HepG2 (cell line): ENCODE measurements around the gene ATRAID. TPM values are rescaled to one million over a fixed set of nuclear protein-coding genes. Genes with fewer than 3 reads are reported as not detected.
A peak's percentile ranks its signal among the peaks of the same experiment; 100 is the strongest.

Experiments used
- ATAC-seq: fragments of 200-7000 bp; cut with Tn5 transposase; 3 replicates; pipeline ENCODE4 v1.9.1; 2020; ENCODE audit warnings: mild to moderate bottlenecking, moderate library complexity
- BruUV-seq: library from RNA; stranded (reverse); fragments of 400-500 nt; replicated peaks from 2 replicates; lab custom pipeline; 2021; lab: Mats Ljungman, UMichigan
- CTCF ChIA-PET: fragments of 300-600 bp; formaldehyde crosslinking; extraction: SDS; loops from one replicate; lab custom pipeline; 2021; ENCODE audit warnings: low total read pairs, inconsistent platforms, low intra/inter-chr PET ratio; lab: Yijun Ruan, JAX
- POLR2A ChIA-PET: fragments of 350-600 bp; sonication (Branson Sonifier 250); formaldehyde crosslinking; loops from one replicate; lab custom pipeline; 2020; ENCODE audit warnings: antibody characterized with exemption, inconsistent platforms; lab: Yijun Ruan, JAX
- DNase-seq: peaks from one replicate; pipeline ENCODE4 v3.0.0-alpha.2; 2015; ENCODE audit warnings: low spot score
- FAIRE-seq: peaks from 3 replicates; lab custom pipeline; 2011; peaks lifted over from hg19 to GRCh38; lab: Jason Lieb, UNC
- H2AFZ ChIP-seq: one replicate; pipeline ENCODE4 v1.6.1; 2011; ENCODE audit warnings: low read length, inconsistent platforms
- H3K27ac ChIP-seq: fragments of 300-600 bp; 3 replicates; pipeline ENCODE4 v1.8.0; 2011; ENCODE audit warnings: mixed run types, mild to moderate bottlenecking, mixed read lengths, low read length, inconsistent platforms; ENCODE audit not compliant: insufficient read depth; ENCODE audit errors: extremely low read length
- H3K27me3 ChIP-seq, 2 experiments: fragments of 200-600 bp in 1 of 2; 2 replicates in 1 of 2; 3 replicates in 1 of 2; pipeline versions ENCODE4 v1.6.0 to v1.8.0; 2011; ENCODE audit warnings: low read length in 2 of 2, mild to moderate bottlenecking in 2 of 2, moderate library complexity in 2 of 2, inconsistent platforms in 1 of 2; ENCODE audit not compliant: insufficient read depth in 2 of 2, control insufficient read depth in 1 of 2
- H3K36me3 ChIP-seq, 2 experiments: fragments of 200-600 bp in 1 of 2; replicated peaks in 1 of 2; 2 replicates in 1 of 2; 3 replicates in 1 of 2; pipeline versions ENCODE4 v1.5.1 to v1.8.0; 2011; ENCODE audit warnings: low read length in 2 of 2, inconsistent platforms in 1 of 2; ENCODE audit not compliant: insufficient read depth in 2 of 2, control insufficient read depth in 1 of 2
- H3K4me1 ChIP-seq: 2 replicates; pipeline ENCODE4 v1.5.1; 2012; ENCODE audit warnings: low read length, inconsistent platforms; ENCODE audit not compliant: insufficient read depth
- H3K4me2 ChIP-seq: 2 replicates; pipeline ENCODE4 v1.6.0; 2011; ENCODE audit warnings: low read depth, low read length, inconsistent platforms
- H3K4me3 ChIP-seq, 3 experiments: fragments of 200-600 bp in 1 of 3; sonication (generic), shearing (Covaris generic) in 1 of 3; replicated peaks in 1 of 3; 2 replicates each; pipeline ENCODE4 v1.5.1; 2011 to 2016; ENCODE audit warnings: low read length in 3 of 3, inconsistent platforms in 2 of 3, low read depth in 2 of 3, mild to moderate bottlenecking in 2 of 3, control low read depth in 1 of 3, mixed read lengths in 1 of 3; ENCODE audit not compliant: insufficient read depth in 1 of 3
- H3K79me2 ChIP-seq: one replicate; pipeline ENCODE4 v1.6.1; 2011; ENCODE audit warnings: low read length, inconsistent platforms; ENCODE audit not compliant: insufficient read depth
- H3K9ac ChIP-seq: 2 replicates; pipeline ENCODE4 v1.6.0; 2011; ENCODE audit warnings: mild to moderate bottlenecking, low read depth, low read length, inconsistent platforms; ENCODE audit not compliant: insufficient read depth
- H3K9me3 ChIP-seq: 2 replicates; pipeline ENCODE4 v1.5.1; 2012; ENCODE audit warnings: mild to moderate bottlenecking, low read length
- H4K20me1 ChIP-seq: 2 replicates; pipeline ENCODE4 v1.6.0; 2011; ENCODE audit warnings: inconsistent platforms, mild to moderate bottlenecking, low read length, moderate library complexity; ENCODE audit not compliant: insufficient read depth
- CSRNP2 ChIP-seq: sonication (generic); formaldehyde crosslinking; conservative IDR thresholded peaks from 2 replicates; pipeline ENCODE4 v1.8.0; 2022; ENCODE audit warnings: low read depth, missing genetic modification reagents
- GZF1 ChIP-seq: sonication (generic); formaldehyde crosslinking; IDR thresholded peaks from 2 replicates; pipeline ENCODE4 v1.5.1; 2020; ENCODE audit warnings: mild to moderate bottlenecking, missing genetic modification reagents
- HNF4G ChIP-seq, 2 experiments: sonication (generic) in 1 of 2; formaldehyde crosslinking in 1 of 2; IDR thresholded peaks; 2 replicates each; pipeline versions ENCODE4 v1.4.0 to v1.6.1; 2011 to 2020; ENCODE audit warnings: borderline replicate concordance in 2 of 2, low read depth in 2 of 2, mild to moderate bottlenecking in 2 of 2, low read length in 1 of 2, missing genetic modification reagents in 1 of 2, moderate library complexity in 1 of 2
- REPIN1 ChIP-seq: sonication (generic); formaldehyde crosslinking; IDR thresholded peaks from 2 replicates; pipeline ENCODE4 v1.8.0; 2022; ENCODE audit warnings: missing genetic modification reagents, low read depth, mild to moderate bottlenecking, borderline replicate concordance
- RXRA ChIP-seq: sonication (generic); formaldehyde crosslinking; IDR thresholded peaks from 2 replicates; pipeline ENCODE4 v1.5.1; 2020; ENCODE audit warnings: missing genetic modification reagents
- SNRNP70 ChIP-seq: fragments of 200-400 bp; formaldehyde crosslinking; IDR thresholded peaks from 2 replicates; pipeline ENCODE4 v1.6.1; 2017; ENCODE audit warnings: mild to moderate bottlenecking, low read depth, low read length, moderate library complexity
- XBP1 ChIP-seq: sonication (generic); formaldehyde crosslinking; IDR thresholded peaks from 2 replicates; pipeline ENCODE4 v1.5.0; 2020; ENCODE audit warnings: missing genetic modification reagents
- ZBTB40 ChIP-seq, 2 experiments: fragments of 450-650 bp in 1 of 2; sonication (generic) in 1 of 2; formaldehyde crosslinking in 1 of 2; IDR thresholded peaks; 2 replicates each; pipeline versions ENCODE4 v1.6.1 to v1.8.0; 2016 to 2022; ENCODE audit warnings: antibody characterized with exemption in 1 of 2, mild to moderate bottlenecking in 1 of 2, missing genetic modification reagents in 1 of 2
- ZNF616 ChIP-seq: sonication (generic); formaldehyde crosslinking; IDR thresholded peaks from 2 replicates; pipeline ENCODE4 v1.5.0; 2020; ENCODE audit warnings: low read depth, mild to moderate bottlenecking, missing genetic modification reagents
- WGBS: methylation state at CpG from one replicate; pipeline ENCODE4 v1.1.6; 2017; ENCODE audit warnings: low lambda C conversion rate; 5-methylcytosine and 5-hydroxymethylcytosine counted together
- in situ Hi-C: cut with HindIII; loops from 2 replicates; pipeline ENCODE4 v1.10.0; 2017; ENCODE audit warnings: low pct_unique_long_range_greater_than_20kb; ENCODE audit not compliant: extremely low pct_ligation_motif_present
- intact Hi-C: fragments of 100-400 bp; cut with micrococcal nuclease; formaldehyde crosslinking; loops from one replicate; pipeline ENCODE4 v1.10.0; 2022; ENCODE audit not compliant: unreplicated experiment
- polyA plus RNA-seq, 8 experiments: library from polyadenylated mRNA; depleted of rRNA in 3 of 8; stranded (reverse) in 7 of 8; unstranded in 1 of 8; fragments of >200 nt; fragmentation: Illumina TruSeq in 4 of 8; extraction: Trizol in 4 of 8; gene quantifications; 2 replicates each; pipeline versions ENCODE4 v1.2.1 to v1.2.3, GENCODE V29; 2011 to 2016; ENCODE audit warnings: low read depth in 4 of 8, missing spikeins in 1 of 8, mixed read lengths in 1 of 8; ENCODE audit not compliant: insufficient read depth in 1 of 8
- total RNA-seq, 5 experiments: library from RNA; depleted of rRNA; stranded (reverse); fragments of >200 nt; fragmentation: Illumina TruSeq; extraction: Trizol; gene quantifications; 2 replicates each; pipeline ENCODE4 v1.2.3, GENCODE V29; 2016; ENCODE audit warnings: low read depth in 1 of 5

Gene ATRAID
- total and polyA plus RNA-seq, 2 of the 13 experiments (the other 11 are each of a cell fraction or from before 2014, with no cell fraction given) = 207 to 382 TPM

GRCh38 chr2:27245626-27246025 lies 33.8 kb downstream of the ATRAID start:
- no peak for TF ChIP-seq HNF4G (IDR thresholded peaks at IDR 0.05; ENCODE audit: borderline replicate concordance, low read depth, low read length)
- TF ChIP-seq HNF4G (CRISPR knock-in tag; IDR thresholded peaks at IDR 0.05; ENCODE audit: borderline replicate concordance, low read depth) = no peak
- no peak for TF ChIP-seq ZBTB40 (IDR thresholded peaks at IDR 0.05)
- no peak for TF ChIP-seq ZBTB40 (CRISPR knock-in tag; IDR thresholded peaks at IDR 0.05)
- TF ChIP-seq GZF1 (CRISPR knock-in tag) = no peak
- TF ChIP-seq SNRNP70 = no peak
- no peak for TF ChIP-seq RXRA (CRISPR knock-in tag)
- TF ChIP-seq XBP1 (CRISPR knock-in tag) = no peak
- no peak for TF ChIP-seq CSRNP2 (CRISPR knock-in tag)
- no peak for TF ChIP-seq ZNF616
- TF ChIP-seq REPIN1 = no peak
- TF ChIP-seq, all 625 proteins: peak for 0
- Histone ChIP-seq H3K4me1 (peaks cover 18% of the 10 kb centered on the region), H2AFZ (no peak overlapping the region), H3K27me3 (peaks cover 0 to 5% of the 10 kb centered on the region in 2 experiments; a peak in 2 of 5 replicates), H3K27ac (no peak overlapping the region), H4K20me1 (no peaks in the 10 kb centered on the region), H3K9ac (no peak overlapping the region), H3K4me2 (no peak overlapping the region), H3K36me3 (peaks cover 28 to 39% of the 10 kb centered on the region in 2 experiments), H3K79me2 (no peaks in the 10 kb centered on the region), H3K9me3 (no peaks in the 10 kb centered on the region), H3K4me3 (no peak overlapping the region)
- ChIA-PET CTCF (no interaction called here), POLR2A (no interaction called here)
- no peak for ATAC-seq
- BruUV-seq = TSS peak; percentile 32
- intact Hi-C loops = no loop called here
- DNase-seq = no peak
- FAIRE-seq = no peak
- WGBS = 98% methylated on average over 4 of the region's 4 CpGs
- in situ Hi-C loops = no loop called here
